Measurements from ENCODE around the gene DNAJC10. TPM values are rescaled to one million over a fixed set of nuclear protein-coding genes. Genes with fewer than 3 reads are reported as not detected.

The DNAJC10 gene
- total and polyA plus RNA-seq, 2 of the 4 experiments (the other 2 are of a cell fraction), result 34.6 to 53.2 TPM

- CTCF ChIA-PET, result no interaction called here
- ATAC-seq (ENCODE audit: low read depth), result no peak
- in situ Hi-C loops (cut with MboI; ENCODE audit: low sequenced_read_pairs), result no loop called here
Measured at GRCh38 chr2:182682210-182682609, 33.8 kb upstream of the DNAJC10 start.

More at GRCh38 chr2:182682210-182682609, 33.8 kb upstream of the DNAJC10 start:
- H3K9me1 ChIP-seq (ENCODE audit: insufficient read depth, low read length), result no peaks in the 10 kb centered on the region
- H3K36me3 ChIP-seq (ENCODE audit: control insufficient read depth, insufficient read depth, low read length), result no peaks in the 10 kb centered on the region
- TF ChIP-seq CTCF (conservative IDR thresholded peaks at IDR 0.05; ENCODE audit: low read depth, low read length), result no peak
- no peak for TF ChIP-seq CEBPB (IDR thresholded peaks at IDR 0.05; ENCODE audit: low read depth, low read length)
- TF ChIP-seq RAD21 (IDR thresholded peaks at IDR 0.05; ENCODE audit: low read length), result no peak
- no peak for TF ChIP-seq POLR2A (IDR thresholded peaks at IDR 0.05; ENCODE audit: low read depth, low read length)
- no peak for TF ChIP-seq BHLHE40 (IDR thresholded peaks at IDR 0.05; ENCODE audit: low read depth, low read length)
- no peak for TF ChIP-seq MAFK (IDR thresholded peaks at IDR 0.05; ENCODE audit: low read depth, low read length)
- H2BK5ac ChIP-seq (ENCODE audit: low read depth, low read length, poor library complexity, severe bottlenecking), result no peak overlapping the region
- no peaks in the 10 kb centered on the region for H3K79me1 ChIP-seq (ENCODE audit: low read depth in 1 of 2, low read length in 2 of 2)
- no peak overlapping the region for H2AFZ ChIP-seq (replicated peaks; ENCODE audit: low read length, poor library complexity)
- H3K4ac ChIP-seq (ENCODE audit: low read depth, low read length), result no peak overlapping the region
- H2BK15ac ChIP-seq (ENCODE audit: low read depth, low read length), result no peak overlapping the region
- no peak overlapping the region for H3K56ac ChIP-seq (ENCODE audit: extremely low read depth, insufficient read depth, low read length)
- no TSS peak for BruUV-seq (replicated peaks)
- H3K27me3 ChIP-seq (ENCODE audit: control insufficient read depth, insufficient read depth, low read length), result no peaks in the 10 kb centered on the region
- intact Hi-C loops (cut with micrococcal nuclease) (no loop called here), dilution Hi-C loops (cut with HindIII; ENCODE audit: low sequenced_read_pairs, unreplicated experiment) (no loop called here)
- H4K8ac ChIP-seq (ENCODE audit: low read depth in 2 of 2, low read length in 2 of 2), result no peak overlapping the region
- no peak for DNase-seq
- no peak overlapping the region for H2AK5ac ChIP-seq (ENCODE audit: low read depth, low read length)
- no peak overlapping the region for H3K4me3 ChIP-seq (ENCODE audit: insufficient read depth, low read depth, low read length)
- H3K4me2 ChIP-seq (ENCODE audit: low read depth, low read length), result no peak overlapping the region
- H3K18ac ChIP-seq (ENCODE audit: low read depth, low read length), result no peak overlapping the region
- no peak overlapping the region for H4K91ac ChIP-seq (ENCODE audit: insufficient read depth, low read depth, low read length)
- WGBS, 2 experiments (ENCODE audit: extremely low coverage in 2 of 2, insufficient read length in 1 of 2), result no CpG with 5 or more reads among the region's 1 CpG
- no peak overlapping the region for H3K9ac ChIP-seq (ENCODE audit: low read depth, low read length)
- no peaks in the 10 kb centered on the region for H3K4me1 ChIP-seq (ENCODE audit: control insufficient read depth, insufficient read depth, low read length)
- no peaks in the 10 kb centered on the region for H4K20me1 ChIP-seq (ENCODE audit: insufficient read depth, low read length)
- no peak overlapping the region for H2BK120ac ChIP-seq (ENCODE audit: low read depth, low read length)
- POLR2A ChIA-PET (ENCODE audit: unreplicated experiment), result interaction anchor here (0.9 kb wide), 1 partner anchor 33 kb away, joined by 6 read pairs; no protein-coding TSS in a partner anchor
- H3K14ac ChIP-seq (replicated peaks; ENCODE audit: low read depth, low read length), result no peak overlapping the region
- no peak overlapping the region for H3K27ac ChIP-seq (ENCODE audit: insufficient read depth, low read length)
- no peak overlapping the region for H2BK20ac ChIP-seq (ENCODE audit: low read depth, low read length)
- no peak overlapping the region for H4K5ac ChIP-seq (ENCODE audit: low read depth, low read length)
- H3K9me3 ChIP-seq (ENCODE audit: control insufficient read depth, insufficient read depth, low read length), result no peaks in the 10 kb centered on the region
- H2AK9ac ChIP-seq (replicated peaks; ENCODE audit: low read depth, low read length, poor library complexity), result no peak overlapping the region
- no peak overlapping the region for H3K23ac ChIP-seq (ENCODE audit: low read depth, low read length)
